Measurements from ENCODE around the gene ARMH4. TPM values are rescaled to one million over a fixed set of nuclear protein-coding genes. Genes with fewer than 3 reads are reported as not detected.

ARMH4 gene
- total and polyA plus RNA-seq, 2 donors (not counting 1 experiment from before 2014, with no cell fraction given), result not detected

- Histone ChIP-seq H3K4me1 (ENCODE audit: control insufficient read depth in 2 of 2, insufficient read depth in 2 of 2, low read length in 2 of 2) (no peaks in the 10 kb centered on the region), H3K4me3 (ENCODE audit: control extremely low read depth in 1 of 5, extremely low read depth in 1 of 5, insufficient read depth in 1 of 5, low read depth in 2 of 5, low read length in 4 of 5) (no peak overlapping the region), H3K9ac (ENCODE audit: low read length) (no peak overlapping the region), H2AFZ (ENCODE audit: insufficient read depth, low read depth, low read length, poor library complexity, severe bottlenecking) (no peak overlapping the region), H3K36me3 (replicated peaks in 1 of 2; ENCODE audit: control extremely low read depth in 1 of 2, control insufficient read depth in 1 of 2, extremely low read depth in 1 of 2, insufficient read depth in 2 of 2, low read length in 1 of 2) (no peaks in the 10 kb centered on the region), H3K4me2 (replicated peaks; ENCODE audit: low read depth, low read length, poor library complexity, severe bottlenecking) (no peak overlapping the region), H3K79me2 (ENCODE audit: control insufficient read depth, insufficient read depth, low read length) (no peaks in the 10 kb centered on the region), H3K9me3 (ENCODE audit: control extremely low read depth in 1 of 3, control insufficient read depth in 2 of 3, insufficient read depth in 1 of 3, low read length in 2 of 3) (peaks cover 0 to 2% (median 0%) of the 10 kb centered on the region in 3 donors), H3K27ac (ENCODE audit: low read length in 2 of 2) (no peak overlapping the region), H3K27me3 (replicated peaks in 1 of 4; ENCODE audit: control extremely low read depth in 1 of 4, control insufficient read depth in 3 of 4, insufficient read depth in 4 of 4, low read length in 3 of 4) (no peaks in the 10 kb centered on the region), H4K20me1 (ENCODE audit: control insufficient read depth, insufficient read depth, low read length, poor library complexity, severe bottlenecking) (no peaks in the 10 kb centered on the region)
- CTCF ChIA-PET, result no interaction called here
- H3K27me3 Mint-ChIP-seq, result peaks cover 5% of the 10 kb centered on the region
- H3K4me1 Mint-ChIP-seq, result no peaks in the 10 kb centered on the region
- ATAC-seq (ENCODE audit: low read depth) (no peak), DNase-seq (no peak)
- no peak overlapping the region for H3K27ac Mint-ChIP-seq
- TF ChIP-seq EZH2 (IDR thresholded peaks at IDR 0.05; ENCODE audit: borderline replicate concordance, insufficient read depth, low read depth, low read length, poor library complexity, severe bottlenecking) (no peak), CTCF (IDR thresholded peaks at IDR 0.05) (no peak)
- peaks cover 3% of the 10 kb centered on the region for H3K9me3 Mint-ChIP-seq (ENCODE audit: insufficient read depth)
- H3K4me3 Mint-ChIP-seq, result no peak overlapping the region
- intact Hi-C loops (cut with micrococcal nuclease), result no loop called here
- POLR2A ChIA-PET, result no interaction called here
Measured at GRCh38 chr14:58027904-58028303, 124.1 kb downstream of the ARMH4 start.

- Histone ChIP-seq H3K4me1 (ENCODE audit: control insufficient read depth in 2 of 2, insufficient read depth in 2 of 2, low read length in 2 of 2) (no peaks in the 10 kb centered on the region), H3K9me3 (ENCODE audit: control extremely low read depth in 1 of 3, control insufficient read depth in 2 of 3, insufficient read depth in 1 of 3, low read length in 2 of 3) (peaks cover 0 to 2% (median 0%) of the 10 kb centered on the region in 3 donors), H3K27me3 (replicated peaks in 1 of 4; ENCODE audit: control extremely low read depth in 1 of 4, control insufficient read depth in 3 of 4, insufficient read depth in 4 of 4, low read length in 3 of 4) (no peaks in the 10 kb centered on the region), H3K4me2 (replicated peaks; ENCODE audit: low read depth, low read length, poor library complexity, severe bottlenecking) (no peak overlapping the region), H3K4me3 (ENCODE audit: control extremely low read depth in 1 of 5, extremely low read depth in 1 of 5, insufficient read depth in 1 of 5, low read depth in 2 of 5, low read length in 4 of 5) (no peak overlapping the region), H3K36me3 (replicated peaks in 1 of 2; ENCODE audit: control extremely low read depth in 1 of 2, control insufficient read depth in 1 of 2, extremely low read depth in 1 of 2, insufficient read depth in 2 of 2, low read length in 1 of 2) (no peaks in the 10 kb centered on the region), H3K9ac (ENCODE audit: low read length) (no peak overlapping the region), H3K27ac (ENCODE audit: low read length in 2 of 2) (no peak overlapping the region), H4K20me1 (ENCODE audit: control insufficient read depth, insufficient read depth, low read length, poor library complexity, severe bottlenecking) (no peaks in the 10 kb centered on the region), H3K79me2 (ENCODE audit: control insufficient read depth, insufficient read depth, low read length) (no peaks in the 10 kb centered on the region), H2AFZ (ENCODE audit: insufficient read depth, low read depth, low read length, poor library complexity, severe bottlenecking) (no peak overlapping the region)
- no peak overlapping the region for H3K4me3 Mint-ChIP-seq
- no peak for ATAC-seq (ENCODE audit: low read depth)
- H3K27ac Mint-ChIP-seq, result no peak overlapping the region
- CTCF ChIA-PET, result no interaction called here
- TF ChIP-seq EZH2 (IDR thresholded peaks at IDR 0.05; ENCODE audit: borderline replicate concordance, insufficient read depth, low read depth, low read length, poor library complexity, severe bottlenecking), result no peak
- TF ChIP-seq CTCF (IDR thresholded peaks at IDR 0.05), result no peak
- POLR2A ChIA-PET, result no interaction called here
- peaks cover 3% of the 10 kb centered on the region for H3K9me3 Mint-ChIP-seq (ENCODE audit: insufficient read depth)
- WGBS (ENCODE audit: insufficient coverage), result no CpG with 5 or more reads among the region's 1 CpG
- DNase-seq, result no peak
- H3K4me1 Mint-ChIP-seq, result no peaks in the 10 kb centered on the region
- peaks cover 4% of the 10 kb centered on the region for H3K27me3 Mint-ChIP-seq
- intact Hi-C loops (cut with micrococcal nuclease), result no loop called here
Measured at GRCh38 chr14:58026967-58027366, 125.0 kb downstream of the ARMH4 start.

Data from B cell (primary cell).